IPS-18a (cell line): ENCODE data around the gene CELF6.

Source experiments
- H3K27ac ChIP-seq: one replicate; pipeline ENCODE4 v1.5.1; 2013; ENCODE audit warnings: low read length
- H3K27me3 ChIP-seq: one replicate; pipeline ENCODE4 v1.6.1; 2013; ENCODE audit warnings: mild to moderate bottlenecking, low read length; ENCODE audit not compliant: control insufficient read depth, insufficient read depth
- H3K36me3 ChIP-seq: one replicate; pipeline ENCODE4 v1.6.1; 2013; ENCODE audit warnings: low read depth, low read length; ENCODE audit not compliant: control insufficient read depth
- H3K4me1 ChIP-seq: one replicate; pipeline ENCODE4 v1.6.1; 2013; ENCODE audit warnings: low read depth, low read length; ENCODE audit not compliant: control insufficient read depth
- H3K4me3 ChIP-seq: one replicate; pipeline ENCODE4 v1.5.1; 2013; ENCODE audit warnings: low read length
- H3K9ac ChIP-seq: one replicate; pipeline ENCODE4 v1.6.1; 2013; ENCODE audit warnings: mild to moderate bottlenecking, low read length, moderate library complexity
- H3K9me3 ChIP-seq: one replicate; pipeline ENCODE4 v1.6.1; 2013; ENCODE audit warnings: low read depth, low read length; ENCODE audit not compliant: control insufficient read depth

CELF6 gene

GRCh38 chr15:72271221-72271620 is 48.7 kb downstream of the CELF6 start:
- Histone ChIP-seq H3K27me3 (peaks cover 7% of the 10 kb centered on the region), H3K4me1 (peaks cover 7% of the 10 kb centered on the region), H3K4me3 (peak overlapping the region; percentile 86), H3K9ac (no peak overlapping the region), H3K27ac (no peak overlapping the region), H3K36me3 (peaks cover 16% of the 10 kb centered on the region), H3K9me3 (no peaks in the 10 kb centered on the region)

GRCh38 chr15:72269739-72270138 is 50.2 kb downstream of the CELF6 start:
- Histone ChIP-seq H3K4me1 (peaks cover 7% of the 10 kb centered on the region), H3K27me3 (peaks cover 3% of the 10 kb centered on the region), H3K4me3 (no peak overlapping the region), H3K27ac (no peak overlapping the region), H3K9ac (no peak overlapping the region), H3K9me3 (no peaks in the 10 kb centered on the region), H3K36me3 (peaks cover 30% of the 10 kb centered on the region)

DNA sequence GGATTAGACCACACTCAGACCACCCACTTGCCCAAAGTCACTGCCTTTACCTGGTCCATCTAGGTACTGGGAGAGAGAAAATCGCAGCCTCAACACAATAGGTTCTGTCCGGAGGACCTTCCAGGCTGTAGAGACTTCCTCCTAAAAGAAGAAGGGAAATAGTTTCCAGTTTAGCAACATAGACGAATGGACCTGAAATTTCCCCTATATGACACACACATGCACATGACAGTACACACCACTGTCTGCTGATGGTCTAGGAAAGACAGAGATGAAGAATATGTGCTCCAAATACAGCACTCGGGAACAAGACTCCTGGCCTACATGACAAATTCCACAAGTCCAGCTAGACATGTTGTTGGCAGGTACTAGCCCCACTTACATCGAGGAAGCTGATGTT is 54.9 kb downstream of the CELF6 start:
- Histone ChIP-seq H3K4me1 (no peaks in the 10 kb centered on the region), H3K27me3 (no peaks in the 10 kb centered on the region), H3K9me3 (no peaks in the 10 kb centered on the region), H3K9ac (no peak overlapping the region), H3K4me3 (no peak overlapping the region), H3K27ac (no peak overlapping the region), H3K36me3 (peaks cover 75% of the 10 kb centered on the region)

DNA sequence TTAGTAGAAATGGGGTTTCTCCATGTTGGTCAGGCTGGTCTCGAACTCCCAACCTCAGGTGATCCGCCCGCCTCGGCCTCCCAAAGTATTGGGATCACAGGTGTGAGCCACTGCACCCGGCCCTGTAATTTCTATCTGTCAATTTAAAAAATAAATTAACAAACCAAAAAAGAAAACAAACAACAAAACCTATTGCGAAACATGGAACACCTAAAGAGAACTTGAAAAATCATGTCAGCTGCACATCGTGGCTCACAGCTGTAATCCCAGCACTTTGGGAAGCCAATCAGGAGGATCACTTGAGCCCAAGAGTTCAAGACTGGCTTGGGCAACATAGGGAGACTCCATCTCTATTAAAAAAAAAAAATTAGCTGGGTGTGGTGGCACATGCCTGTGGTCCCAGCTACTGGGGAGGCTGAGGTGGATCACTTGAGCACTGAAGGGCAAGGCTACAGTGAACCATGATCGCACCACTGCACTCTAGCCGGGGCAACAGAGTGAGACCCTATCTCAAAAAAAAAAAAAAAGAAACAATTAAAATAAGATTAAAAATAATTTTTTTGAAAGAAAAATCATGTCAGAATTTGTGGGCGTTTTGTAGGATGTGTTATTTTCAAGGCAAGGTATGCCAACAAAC is 67.2 kb downstream of the CELF6 start:
- no peaks in the 10 kb centered on the region for H3K27me3 ChIP-seq
- no peak overlapping the region for H3K27ac ChIP-seq
- H3K9me3 ChIP-seq: no peaks in the 10 kb centered on the region
- peaks cover 82% of the 10 kb centered on the region for H3K36me3 ChIP-seq
- no peak overlapping the region for H3K4me3 ChIP-seq
- H3K9ac ChIP-seq: no peak overlapping the region
- no peaks in the 10 kb centered on the region for H3K4me1 ChIP-seq

DNA sequence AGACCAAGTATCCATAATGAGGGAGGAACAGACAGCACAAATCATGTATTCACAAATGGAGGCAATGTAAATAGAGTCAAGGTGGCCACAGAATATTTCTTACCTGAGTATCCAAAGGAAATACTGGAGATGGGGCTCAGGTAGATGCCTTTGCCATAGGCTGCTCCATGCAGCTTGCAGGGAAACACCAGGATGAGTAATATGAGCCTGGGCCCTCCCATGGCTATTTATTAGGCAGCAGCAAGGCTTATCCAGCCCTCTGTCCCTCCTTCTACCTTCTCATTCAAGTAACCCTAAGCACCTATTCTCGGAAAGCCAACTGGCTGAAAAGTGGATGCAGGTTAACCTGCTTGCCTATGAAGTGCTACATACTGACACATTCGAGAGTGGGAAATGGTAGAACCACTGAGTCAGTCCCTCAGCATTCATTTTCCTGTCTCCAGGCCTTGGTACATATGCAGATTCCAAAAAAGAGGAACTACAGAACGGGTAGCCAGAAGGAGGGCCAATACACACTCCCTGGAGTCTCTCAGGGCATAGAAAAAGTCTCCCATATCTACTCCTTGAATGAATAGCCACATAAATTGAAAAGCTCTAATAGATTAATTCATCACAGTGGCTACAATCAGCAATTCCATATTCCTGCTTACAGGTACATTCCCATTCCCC is 70.7 kb downstream of the CELF6 start:
- H3K4me3 ChIP-seq: no peak overlapping the region
- H3K9me3 ChIP-seq: no peaks in the 10 kb centered on the region
- no peak overlapping the region for H3K9ac ChIP-seq
- no peak overlapping the region for H3K27ac ChIP-seq
- H3K36me3 ChIP-seq: peaks cover 55% of the 10 kb centered on the region
- peaks cover 31% of the 10 kb centered on the region for H3K27me3 ChIP-seq
- H3K4me1 ChIP-seq: no peaks in the 10 kb centered on the region

DNA sequence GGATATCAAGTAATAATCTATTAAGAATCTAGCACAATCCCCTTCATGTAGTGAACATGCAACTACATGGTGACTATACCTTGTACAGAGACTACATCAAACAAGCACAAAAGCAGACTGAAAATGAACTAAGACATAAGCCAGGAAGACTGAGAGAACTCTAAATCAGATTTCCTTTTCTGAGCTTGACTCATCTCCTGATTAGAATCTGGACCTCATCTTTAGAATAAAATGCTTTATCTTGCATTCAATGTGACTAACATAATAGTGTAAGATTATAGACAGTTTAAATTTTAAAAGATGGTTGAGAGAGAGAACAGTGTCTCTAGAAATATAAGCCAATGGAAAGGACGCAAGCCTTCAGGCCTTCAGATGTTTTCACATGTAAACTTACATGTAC is 71.4 kb downstream of the CELF6 start:
- Histone ChIP-seq H3K4me1 (no peaks in the 10 kb centered on the region), H3K9ac (no peak overlapping the region), H3K9me3 (no peaks in the 10 kb centered on the region), H3K36me3 (peaks cover 48% of the 10 kb centered on the region), H3K27me3 (peaks cover 39% of the 10 kb centered on the region), H3K4me3 (no peak overlapping the region), H3K27ac (no peak overlapping the region)

GRCh38 chr15:72242775-72243370 is 77.1 kb downstream of the CELF6 start:
- Histone ChIP-seq H3K36me3 (peaks cover 21% of the 10 kb centered on the region), H3K4me3 (no peak overlapping the region), H3K27ac (no peak overlapping the region), H3K9me3 (no peaks in the 10 kb centered on the region), H3K9ac (no peak overlapping the region), H3K27me3 (peaks cover 92% of the 10 kb centered on the region), H3K4me1 (peaks cover 14% of the 10 kb centered on the region)

DNA sequence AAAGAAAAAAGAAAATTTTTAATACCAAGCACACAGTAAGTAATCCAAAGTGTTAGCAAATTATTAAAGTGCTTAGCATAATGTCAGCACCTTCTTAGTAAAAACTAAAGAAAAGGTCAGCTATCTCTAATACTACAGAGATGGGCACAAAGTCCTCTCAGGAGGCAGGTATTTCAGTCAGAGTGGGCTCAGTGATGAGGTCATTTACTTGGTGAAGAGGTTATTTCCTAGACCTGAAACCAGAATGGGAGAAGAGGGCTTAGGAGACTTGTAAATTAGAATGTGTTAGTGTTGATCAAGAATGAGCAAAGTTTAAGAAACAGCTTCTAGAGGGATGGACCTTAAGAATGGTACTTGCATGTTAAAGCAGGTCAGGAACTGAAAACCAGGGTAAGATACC is 80.3 kb downstream of the CELF6 start:
- H3K27ac ChIP-seq: no peak overlapping the region
- H3K4me3 ChIP-seq: no peak overlapping the region
- peaks cover 18% of the 10 kb centered on the region for H3K4me1 ChIP-seq
- no peak overlapping the region for H3K9ac ChIP-seq
- no peaks in the 10 kb centered on the region for H3K9me3 ChIP-seq
- H3K36me3 ChIP-seq: peaks cover 19% of the 10 kb centered on the region
- peaks cover 95% of the 10 kb centered on the region for H3K27me3 ChIP-seq

DNA sequence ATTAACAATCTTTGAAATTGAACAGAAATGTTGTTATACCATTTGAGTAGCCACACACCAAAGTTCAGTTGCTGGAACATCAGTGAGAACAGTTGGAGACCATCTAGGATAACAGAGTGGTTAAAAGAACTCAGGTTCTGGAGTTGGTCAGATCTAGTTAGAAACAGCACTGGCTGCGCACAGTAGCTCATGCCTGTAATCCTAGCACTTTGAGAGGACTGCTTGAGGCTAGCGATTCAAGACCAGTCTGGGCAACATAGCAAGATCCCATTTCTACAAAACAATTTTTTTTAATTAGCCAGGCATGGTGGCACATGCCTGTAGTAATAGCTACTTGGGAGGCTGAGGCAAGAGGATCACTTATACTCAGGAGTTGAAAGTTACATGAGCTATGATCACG is 81.4 kb downstream of the CELF6 start:
- H3K27me3 ChIP-seq: peaks cover 95% of the 10 kb centered on the region
- H3K4me3 ChIP-seq: no peak overlapping the region
- H3K27ac ChIP-seq: no peak overlapping the region
- H3K9me3 ChIP-seq: no peaks in the 10 kb centered on the region
- peaks cover 17% of the 10 kb centered on the region for H3K36me3 ChIP-seq
- no peak overlapping the region for H3K9ac ChIP-seq
- peaks cover 18% of the 10 kb centered on the region for H3K4me1 ChIP-seq

DNA sequence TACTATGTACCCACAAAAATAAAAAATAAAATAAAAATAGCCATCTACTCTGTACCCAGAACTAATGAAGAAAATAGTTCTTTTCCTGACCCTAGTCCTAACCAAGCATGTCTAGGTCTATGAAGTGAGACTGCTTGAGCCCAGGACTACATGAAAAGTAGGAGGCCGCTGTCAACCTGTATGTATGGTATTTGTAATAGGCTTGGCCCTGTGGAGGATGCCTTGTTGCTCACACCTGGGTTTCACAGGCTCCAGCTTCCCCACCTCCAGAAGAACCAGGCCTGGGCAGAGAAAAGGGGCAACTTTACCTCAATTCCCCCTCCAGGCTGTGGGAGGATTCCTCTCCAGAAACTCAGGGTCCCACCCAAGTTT is 82.1 kb downstream of the CELF6 start:
- peaks cover 12% of the 10 kb centered on the region for H3K4me1 ChIP-seq
- no peak overlapping the region for H3K9ac ChIP-seq
- no peaks in the 10 kb centered on the region for H3K9me3 ChIP-seq
- H3K4me3 ChIP-seq: no peak overlapping the region
- peaks cover 94% of the 10 kb centered on the region for H3K27me3 ChIP-seq
- peaks cover 17% of the 10 kb centered on the region for H3K36me3 ChIP-seq
- no peak overlapping the region for H3K27ac ChIP-seq

DNA sequence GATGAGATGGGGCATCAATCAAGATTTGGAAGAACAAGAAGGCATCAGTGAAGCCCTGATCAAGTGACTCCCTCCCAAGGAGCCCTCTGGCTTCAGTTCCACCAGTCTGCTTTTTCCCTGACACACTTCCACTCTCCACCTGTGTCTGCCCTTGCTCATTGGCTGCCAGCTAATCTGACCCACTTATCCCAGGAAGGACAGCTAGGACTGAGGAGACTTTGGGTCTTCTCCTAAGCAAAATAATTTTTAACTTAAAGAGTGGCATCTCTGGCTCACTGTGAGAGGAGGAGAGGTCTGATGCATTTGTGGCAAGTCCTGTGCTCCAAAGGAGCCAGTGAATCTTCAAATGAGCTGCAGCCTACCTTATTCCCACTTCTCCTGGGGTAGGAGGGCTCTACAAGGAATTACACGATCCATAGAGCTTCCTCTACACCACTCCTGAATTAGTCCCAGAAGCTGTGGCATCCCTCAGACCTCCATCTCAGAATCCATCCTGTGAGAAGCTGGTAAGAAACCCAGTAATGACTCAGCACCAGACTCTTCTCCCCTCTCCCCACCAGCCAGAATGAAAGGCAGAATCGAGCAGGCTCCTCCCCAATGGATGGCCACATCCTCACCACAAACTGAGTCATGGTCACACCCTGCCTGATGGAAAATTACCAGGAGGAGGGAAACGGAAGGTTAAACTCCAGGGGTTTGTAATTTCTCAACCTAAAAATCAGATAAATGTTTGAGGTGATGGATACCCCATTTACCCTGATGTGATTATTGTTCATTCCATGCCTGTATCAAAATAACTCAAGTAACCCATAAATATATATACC is 82.7 kb downstream of the CELF6 start:
- H3K9ac ChIP-seq: no peak overlapping the region
- H3K4me3 ChIP-seq: no peak overlapping the region

More for the DNA sequence above, 82.7 kb downstream of the CELF6 start:
- Histone ChIP-seq H3K27me3 (peaks cover 96% of the 10 kb centered on the region), H3K27ac (no peak overlapping the region), H3K36me3 (peaks cover 17% of the 10 kb centered on the region), H3K9me3 (no peaks in the 10 kb centered on the region), H3K4me1 (peaks cover 10% of the 10 kb centered on the region)
